ENCODE data around the gene TRIM27. TPM values are rescaled to one million over a fixed set of nuclear protein-coding genes. Genes with fewer than 3 reads are reported as not detected.
"Not testable (repeated sequence)": the region's sequence is repeated elsewhere in the genome, so short reads cannot be mapped to it uniquely, and the experiment has no call there.

Gene TRIM27
- total RNA-seq, 1 donor from 2014 or later = 78.0 TPM

DNA sequence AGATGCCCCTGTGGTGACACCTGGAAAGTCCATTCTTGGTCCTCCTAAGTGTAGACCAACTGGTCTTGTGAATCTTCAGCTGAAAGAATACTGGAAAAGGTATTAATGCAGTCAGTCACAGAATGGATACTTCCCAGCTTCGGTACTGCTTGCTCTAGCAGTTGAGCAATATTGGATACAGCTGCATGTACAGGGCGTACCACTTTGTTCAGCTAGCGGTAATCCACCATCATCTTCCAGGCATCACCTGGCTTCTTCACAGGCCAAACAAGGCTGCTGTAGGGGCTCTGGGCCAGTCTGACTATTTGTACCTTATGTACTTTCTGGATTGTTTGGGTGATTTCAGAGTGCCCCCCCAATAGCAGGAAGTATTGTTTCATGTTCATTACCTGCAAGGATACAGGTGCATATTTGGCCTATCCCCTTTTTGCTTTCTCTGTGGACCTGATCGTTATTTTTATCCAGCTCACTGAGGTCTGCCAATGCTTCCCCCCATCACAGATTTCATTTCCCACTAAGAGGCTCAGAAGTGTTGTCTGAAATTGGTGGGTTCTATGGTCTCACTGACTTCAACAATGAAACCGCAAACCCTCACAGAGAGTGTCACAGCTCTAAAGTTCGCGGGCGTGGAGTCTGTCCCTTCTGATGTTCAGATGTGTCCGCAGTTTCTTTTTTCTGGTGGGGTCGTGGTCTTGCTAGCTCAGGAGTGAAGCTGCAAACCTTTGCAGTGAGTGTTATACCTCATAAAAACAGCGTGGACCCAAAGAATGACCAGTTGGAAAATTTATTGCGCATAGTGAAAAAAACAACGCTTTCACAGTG lies 52.2 kb downstream of the TRIM27 start:
- TF ChIP-seq CTCF (conservative IDR thresholded peaks at IDR 0.05) = no peak
- H3K4me3 Mint-ChIP-seq = no peak overlapping the region
- no peak overlapping the region for H3K27ac Mint-ChIP-seq
- H3K9me3 Mint-ChIP-seq = no peaks in the 10 kb centered on the region
- peaks cover 6% of the 10 kb centered on the region for H3K27me3 Mint-ChIP-seq
- H3K4me1 Mint-ChIP-seq (ENCODE audit: unreplicated experiment) = peaks cover 5% of the 10 kb centered on the region
- no peaks in the 10 kb centered on the region for H3K36me3 Mint-ChIP-seq
- DNase-seq (ENCODE audit: extremely low spot score, unreplicated experiment) = no peak

GRCh38 chr6:28868873-28869272 lies 54.9 kb downstream of the TRIM27 start:
- Mint-ChIP-seq H3K4me1 (ENCODE audit: unreplicated experiment) (peaks cover 18% of the 10 kb centered on the region), H3K4me3 (no peak overlapping the region), H3K27me3 (peaks cover under 1% of the 10 kb centered on the region), H3K36me3 (peaks cover 5% of the 10 kb centered on the region), H3K9me3 (peaks cover 7% of the 10 kb centered on the region), H3K27ac (no peak overlapping the region)
- DNase-seq (ENCODE audit: extremely low spot score, unreplicated experiment) = no peak
- TF ChIP-seq CTCF (conservative IDR thresholded peaks at IDR 0.05) = no peak

- H3K27ac Mint-ChIP-seq = peak overlapping the region; percentile 99
- no peak for DNase-seq (ENCODE audit: extremely low spot score, unreplicated experiment)
- H3K27me3 Mint-ChIP-seq = peaks cover 12% of the 10 kb centered on the region
- H3K36me3 Mint-ChIP-seq = peaks cover 9% of the 10 kb centered on the region
- H3K4me3 Mint-ChIP-seq = peak overlapping the region; percentile 96
- peaks cover 7% of the 10 kb centered on the region for H3K9me3 Mint-ChIP-seq
- peaks cover 26% of the 10 kb centered on the region for H3K4me1 Mint-ChIP-seq (ENCODE audit: unreplicated experiment)
- no peak for TF ChIP-seq CTCF (conservative IDR thresholded peaks at IDR 0.05)
Measured at GRCh38 chr6:28867086-28867409, 56.7 kb downstream of the TRIM27 start.

DNA sequence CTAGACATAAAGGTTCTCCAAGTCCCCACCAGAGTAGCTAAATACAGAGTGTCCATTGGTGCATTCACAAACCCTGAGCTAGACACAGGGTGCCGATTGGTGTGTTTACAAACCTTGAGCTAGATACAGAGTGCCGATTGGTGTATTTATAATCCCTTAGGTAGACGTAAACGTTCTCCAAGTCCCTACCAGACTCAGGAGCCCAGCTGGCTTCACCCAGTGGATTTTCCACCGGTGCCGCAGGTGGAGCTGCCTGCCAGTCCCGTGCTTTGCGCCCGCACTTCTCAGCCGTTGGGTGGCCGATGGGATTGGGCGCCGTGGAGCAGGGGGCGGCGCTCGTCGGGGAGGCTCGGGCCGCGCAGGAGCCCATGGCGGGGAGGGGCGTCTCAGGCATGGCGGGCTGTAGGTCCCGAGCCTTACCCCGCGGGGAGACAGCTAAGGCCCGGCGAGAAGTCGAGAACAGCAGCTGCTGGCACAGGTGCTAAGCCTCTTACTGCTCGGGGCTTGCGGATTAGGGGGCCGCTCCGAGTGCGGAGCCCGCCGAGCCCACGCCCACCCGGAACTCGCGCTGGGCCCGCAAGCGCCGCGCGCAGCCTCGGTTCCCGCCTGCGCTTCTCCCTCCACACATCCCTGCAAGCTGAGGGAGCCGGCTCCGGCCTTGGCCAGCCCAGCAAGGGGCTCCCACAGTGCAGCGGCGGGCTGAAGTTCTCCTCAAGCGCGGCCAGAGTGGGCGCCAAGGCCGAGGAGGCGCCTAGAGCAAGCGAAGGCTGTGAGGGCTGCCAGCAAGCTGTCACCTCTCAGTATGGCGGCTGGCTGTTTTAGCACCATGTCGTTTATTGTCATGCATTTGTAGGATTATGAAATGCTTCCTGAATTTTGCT lies 57.3 kb downstream of the TRIM27 start:
- not testable (repeated sequence) for H3K9me3 Mint-ChIP-seq, H3K36me3 Mint-ChIP-seq
- Mint-ChIP-seq H3K4me1 (ENCODE audit: unreplicated experiment) (peaks cover 26% of the 10 kb centered on the region), H3K4me3 (peak overlapping the region; percentile 96), H3K27me3 (peaks cover 12% of the 10 kb centered on the region), H3K27ac (peak overlapping the region; percentile 99)
- peak; percentile 83 for DNase-seq (ENCODE audit: extremely low spot score, unreplicated experiment)
- TF ChIP-seq CTCF (conservative IDR thresholded peaks at IDR 0.05) = peak; percentile 13

- Mint-ChIP-seq H3K9me3 (peaks cover 7% of the 10 kb centered on the region), H3K27me3 (peaks cover 18% of the 10 kb centered on the region), H3K36me3 (peaks cover 9% of the 10 kb centered on the region), H3K27ac (peak overlapping the region; percentile 99), H3K4me3 (peak overlapping the region; percentile 96), H3K4me1 (ENCODE audit: unreplicated experiment) (peaks cover 26% of the 10 kb centered on the region)
- DNase-seq (ENCODE audit: extremely low spot score, unreplicated experiment) = no peak
- peak; percentile 25 for TF ChIP-seq CTCF (conservative IDR thresholded peaks at IDR 0.05)
Measured at GRCh38 chr6:28865401-28866204, 58.2 kb downstream of the TRIM27 start.
